GM21717 (cell line): ENCODE measurements around the gene TAF1C.
A peak's percentile ranks its signal among the peaks of the same experiment; 100 is the strongest.
"Not testable (repeated sequence)": the region's sequence is repeated elsewhere in the genome, so short reads cannot be mapped to it uniquely, and the experiment has no call there.

Experiments used
- ATAC-seq: cut with Tn5 transposase; IDR thresholded peaks from one replicate; pipeline ENCODE4 v1.9.1; 2021; ENCODE audit warnings: mild to moderate bottlenecking, moderate library complexity; ENCODE audit not compliant: unreplicated experiment

Gene TAF1C, protein sequence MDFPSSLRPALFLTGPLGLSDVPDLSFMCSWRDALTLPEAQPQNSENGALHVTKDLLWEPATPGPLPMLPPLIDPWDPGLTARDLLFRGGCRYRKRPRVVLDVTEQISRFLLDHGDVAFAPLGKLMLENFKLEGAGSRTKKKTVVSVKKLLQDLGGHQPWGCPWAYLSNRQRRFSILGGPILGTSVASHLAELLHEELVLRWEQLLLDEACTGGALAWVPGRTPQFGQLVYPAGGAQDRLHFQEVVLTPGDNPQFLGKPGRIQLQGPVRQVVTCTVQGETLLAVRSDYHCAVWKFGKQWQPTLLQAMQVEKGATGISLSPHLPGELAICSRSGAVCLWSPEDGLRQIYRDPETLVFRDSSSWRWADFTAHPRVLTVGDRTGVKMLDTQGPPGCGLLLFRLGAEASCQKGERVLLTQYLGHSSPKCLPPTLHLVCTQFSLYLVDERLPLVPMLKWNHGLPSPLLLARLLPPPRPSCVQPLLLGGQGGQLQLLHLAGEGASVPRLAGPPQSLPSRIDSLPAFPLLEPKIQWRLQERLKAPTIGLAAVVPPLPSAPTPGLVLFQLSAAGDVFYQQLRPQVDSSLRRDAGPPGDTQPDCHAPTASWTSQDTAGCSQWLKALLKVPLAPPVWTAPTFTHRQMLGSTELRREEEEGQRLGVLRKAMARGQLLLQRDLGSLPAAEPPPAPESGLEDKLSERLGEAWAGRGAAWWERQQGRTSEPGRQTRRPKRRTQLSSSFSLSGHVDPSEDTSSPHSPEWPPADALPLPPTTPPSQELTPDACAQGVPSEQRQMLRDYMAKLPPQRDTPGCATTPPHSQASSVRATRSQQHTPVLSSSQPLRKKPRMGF

GRCh38 chr16:84186685-84187437, at the start of gene TAF1C:
Gene TAF1C (minus strand): TSS chr16:84187057. CDS start chr16:84184988, 2,069 bp downstream.
- peak; percentile 92 for ATAC-seq

GRCh38 chr16:84234321-84235241, 47.7 kb upstream of the TAF1C start:
- ATAC-seq: no peak

DNA sequence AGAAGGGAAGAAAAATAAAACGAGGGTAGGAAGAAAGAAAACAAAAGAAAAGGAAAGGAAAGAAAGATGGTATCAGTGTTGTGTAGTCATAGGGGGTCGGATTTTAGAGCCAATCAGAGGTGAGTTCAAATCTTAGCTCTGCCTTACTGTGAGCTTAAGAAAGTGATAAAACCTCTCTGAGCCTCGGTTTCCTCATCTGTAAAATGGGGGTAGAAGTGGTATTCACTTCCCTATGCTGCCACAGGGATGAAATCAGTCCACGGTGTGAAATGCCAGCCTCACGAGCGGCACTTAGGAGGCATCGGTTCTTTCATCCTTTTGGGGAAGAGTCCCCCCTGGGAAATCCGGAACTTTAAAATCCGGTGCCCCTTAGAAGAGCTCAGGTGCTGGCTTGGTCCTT, 46.9 kb upstream of the TAF1C start:
- ATAC-seq: no peak

DNA sequence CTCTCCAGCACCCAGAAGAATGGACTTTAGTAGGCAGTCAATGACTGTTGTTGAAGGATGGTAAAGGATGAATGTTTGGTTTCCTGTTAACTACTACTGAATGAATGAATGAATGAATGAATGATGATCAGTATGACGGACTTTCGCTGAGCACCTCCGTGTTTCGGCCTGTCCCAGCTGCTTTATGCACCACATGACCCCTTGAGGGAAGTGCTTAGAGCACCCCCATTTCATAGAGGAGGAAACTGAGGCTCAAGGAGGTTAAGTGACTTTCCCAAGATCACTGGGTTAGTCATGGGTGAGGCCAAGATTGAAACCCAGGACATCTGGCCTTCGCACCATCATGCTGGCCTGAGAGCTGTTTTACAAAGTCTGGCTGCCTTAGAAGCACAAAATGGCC, 46.1 kb upstream of the TAF1C start:
- ATAC-seq: no peak

DNA sequence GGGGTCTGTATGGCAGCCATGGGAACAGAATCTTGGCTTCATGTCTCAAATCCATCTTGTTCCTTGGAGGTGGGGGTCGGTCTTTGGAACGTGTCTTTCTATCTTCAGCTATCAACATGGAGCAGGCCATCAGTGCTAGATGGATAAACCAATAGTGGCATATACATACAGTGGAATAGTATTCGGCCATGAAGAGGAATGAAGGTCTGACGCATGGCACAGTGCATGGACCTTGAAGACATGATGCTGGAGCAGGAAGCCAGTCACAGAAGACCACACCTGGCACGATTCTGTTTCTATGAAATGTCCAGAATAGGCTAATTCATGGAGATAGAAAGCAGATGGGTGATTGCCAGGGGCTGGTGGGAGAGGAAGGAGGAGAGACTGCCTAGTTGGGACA, 45.2 kb upstream of the TAF1C start:
- ATAC-seq: no peak

DNA sequence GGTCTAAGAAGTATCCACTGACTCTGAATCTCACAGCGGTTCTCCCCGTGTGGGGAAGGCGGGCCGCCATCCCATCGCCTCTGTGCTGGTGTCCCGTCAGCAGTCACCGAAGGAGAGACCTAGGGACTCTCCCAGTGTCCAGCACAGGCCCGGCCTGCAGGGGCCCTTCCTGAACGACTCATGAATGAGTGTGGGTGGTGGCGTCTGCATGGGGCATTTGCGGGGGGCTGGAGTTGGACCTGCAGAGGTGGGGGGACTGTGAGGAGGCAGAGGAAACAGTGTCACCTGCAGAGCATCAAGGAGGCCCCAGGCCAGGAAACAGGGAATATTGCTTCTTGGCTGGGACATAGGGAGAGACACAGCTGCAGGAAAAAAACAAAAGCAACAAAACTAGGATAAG, 42.6 kb upstream of the TAF1C start:
- no peak for ATAC-seq

DNA sequence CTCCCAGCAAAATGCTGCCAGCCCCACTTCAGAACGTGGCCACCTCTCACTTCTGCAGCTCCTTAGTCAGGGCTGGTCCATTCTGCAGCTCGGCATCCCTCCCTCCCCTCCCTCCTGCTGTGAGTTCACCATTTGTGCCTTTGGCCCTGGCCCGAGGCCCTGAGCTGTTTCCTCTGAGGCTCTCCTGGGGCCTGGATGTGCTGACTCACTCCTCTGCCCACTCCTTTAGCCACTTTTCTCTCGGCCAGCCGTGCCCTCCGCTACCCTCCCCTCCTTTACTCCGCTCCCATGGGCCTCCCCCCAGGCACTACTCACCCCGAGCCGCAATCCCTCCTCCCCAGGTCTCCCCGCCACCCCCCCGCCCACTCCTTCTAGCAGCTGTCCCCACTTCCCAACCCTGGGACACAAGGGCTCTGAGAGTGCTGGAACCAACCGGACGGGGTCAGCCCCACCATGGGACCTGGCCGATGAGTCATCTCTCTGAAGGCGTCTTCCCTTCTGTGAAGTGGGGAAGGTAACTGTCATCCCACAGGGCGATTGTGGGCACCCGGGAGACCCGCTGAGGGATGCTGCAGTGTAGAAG, 41.5 kb upstream of the TAF1C start:
- no peak for ATAC-seq

DNA sequence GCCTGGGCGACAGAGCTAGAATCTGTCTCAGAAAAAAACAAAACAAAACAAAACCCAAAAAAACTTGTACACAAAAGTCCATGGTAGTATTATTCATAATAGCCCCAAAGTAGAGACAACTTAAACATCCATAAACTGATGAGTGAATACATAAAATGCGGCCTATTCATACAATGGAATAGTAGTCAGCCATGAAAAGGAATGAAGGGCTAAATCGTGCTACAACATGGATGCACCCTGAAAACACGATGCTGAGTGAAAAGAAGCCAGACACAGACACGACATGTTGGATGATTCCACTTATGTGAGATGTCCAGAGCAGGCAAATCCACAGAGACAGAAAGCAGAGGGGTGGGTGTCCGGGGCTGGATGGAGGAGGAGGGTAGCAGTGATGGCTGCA, 40.7 kb upstream of the TAF1C start:
- ATAC-seq: no peak

DNA sequence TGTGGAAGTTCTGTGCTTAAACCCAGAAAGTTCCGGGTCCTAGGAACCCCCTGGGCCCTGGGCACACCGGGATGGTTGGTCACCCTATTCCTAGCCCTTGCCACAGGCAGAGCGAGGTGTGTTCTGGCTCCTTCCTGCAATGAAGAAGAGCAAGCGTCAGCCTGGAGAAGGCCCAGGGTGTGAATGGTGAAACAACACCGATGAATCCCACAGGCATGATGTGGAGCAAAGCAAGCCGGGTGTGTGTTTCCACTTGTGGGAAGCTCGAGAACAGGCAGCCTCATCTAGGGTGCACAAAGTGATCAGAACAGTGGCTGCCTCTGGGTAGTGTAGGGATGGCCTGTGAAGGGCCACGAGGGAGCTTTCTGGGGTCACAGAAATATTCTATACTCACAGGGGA, 39.2 kb upstream of the TAF1C start:
- no peak for ATAC-seq

DNA sequence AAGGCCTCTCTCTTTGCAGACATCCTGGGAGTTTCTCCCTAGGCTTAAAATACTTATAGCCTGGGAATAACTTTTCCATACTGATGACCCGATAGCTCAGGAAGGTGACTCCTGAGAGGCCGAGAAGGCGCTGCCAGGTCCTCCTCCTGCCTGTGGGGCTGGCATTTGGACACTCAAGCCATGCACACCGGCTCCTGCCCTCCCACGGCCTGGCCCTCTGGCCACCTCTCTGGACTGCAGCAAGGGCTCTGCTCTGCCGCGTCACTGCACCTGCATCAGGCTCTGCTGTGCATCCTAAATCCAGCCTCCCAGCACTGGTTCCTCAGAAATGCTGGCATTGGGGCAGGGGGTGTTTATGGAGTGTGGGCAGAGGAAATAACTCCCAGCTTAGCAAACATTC, 38.7 kb upstream of the TAF1C start:
- ATAC-seq: no peak

- no peak for ATAC-seq
Observed at GRCh38 chr16:84225126-84225525, 38.3 kb upstream of the TAF1C start.

GRCh38 chr16:84224554-84224953, 37.7 kb upstream of the TAF1C start:
- no peak for ATAC-seq

DNA sequence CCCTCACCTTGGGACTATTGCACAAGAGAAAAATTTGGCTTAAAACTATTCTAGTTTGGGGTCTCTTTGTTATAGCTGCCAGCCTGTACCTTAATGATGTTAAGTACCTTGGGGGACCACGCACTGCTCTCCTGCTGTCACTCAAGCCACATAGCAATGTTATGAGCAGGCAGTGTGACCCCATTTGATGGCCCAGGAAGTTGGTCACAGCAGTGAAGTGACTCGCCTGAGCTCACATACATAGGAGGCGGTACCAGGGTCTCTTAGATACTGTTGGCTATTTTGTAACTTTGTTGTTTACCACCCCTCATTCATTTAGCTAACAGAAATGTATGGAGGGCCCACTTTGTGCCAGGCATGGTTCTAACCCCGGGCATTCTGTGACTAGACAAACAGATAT, 36.6 kb upstream of the TAF1C start:
- ATAC-seq: no peak

DNA sequence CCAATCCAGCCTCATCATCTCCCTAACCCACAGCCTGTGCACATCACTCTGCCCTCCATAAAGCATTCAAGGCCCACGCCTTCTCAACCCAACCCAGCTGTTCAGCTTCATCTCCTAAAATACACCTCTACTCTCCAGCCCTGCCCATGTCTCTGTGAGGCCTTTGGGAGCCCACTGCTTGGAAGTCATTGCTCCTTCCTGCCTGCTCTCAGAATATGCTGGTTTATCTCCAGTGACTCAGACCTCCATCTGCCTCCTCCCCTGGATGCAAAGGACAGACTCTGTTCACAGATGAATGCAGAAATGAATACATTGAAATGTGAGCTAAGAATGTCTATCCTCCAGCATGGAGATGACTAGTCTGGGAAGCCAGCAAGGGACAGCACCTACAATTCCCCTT, 34.0 kb upstream of the TAF1C start:
- ATAC-seq: no peak

DNA sequence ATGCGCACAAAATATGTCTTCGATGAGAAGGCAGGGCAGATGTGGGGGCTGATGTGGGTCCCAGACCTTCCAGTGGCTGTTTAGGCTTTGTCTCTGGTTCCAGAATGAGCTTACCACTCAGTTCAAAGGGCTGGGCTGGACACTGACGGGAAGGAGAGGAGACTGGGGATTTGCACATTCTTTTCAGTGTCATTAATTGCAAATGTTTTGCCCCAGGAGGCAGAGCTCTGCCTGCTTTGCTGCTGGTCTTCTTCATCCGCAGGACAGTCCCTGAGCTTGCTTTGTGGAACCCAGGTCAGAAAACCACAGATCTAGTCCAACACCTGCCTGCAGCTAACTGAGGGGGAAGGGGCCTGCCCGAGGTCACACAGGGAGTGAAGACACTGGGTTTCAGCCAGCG, 32.1 kb upstream of the TAF1C start:
- ATAC-seq: no peak

DNA sequence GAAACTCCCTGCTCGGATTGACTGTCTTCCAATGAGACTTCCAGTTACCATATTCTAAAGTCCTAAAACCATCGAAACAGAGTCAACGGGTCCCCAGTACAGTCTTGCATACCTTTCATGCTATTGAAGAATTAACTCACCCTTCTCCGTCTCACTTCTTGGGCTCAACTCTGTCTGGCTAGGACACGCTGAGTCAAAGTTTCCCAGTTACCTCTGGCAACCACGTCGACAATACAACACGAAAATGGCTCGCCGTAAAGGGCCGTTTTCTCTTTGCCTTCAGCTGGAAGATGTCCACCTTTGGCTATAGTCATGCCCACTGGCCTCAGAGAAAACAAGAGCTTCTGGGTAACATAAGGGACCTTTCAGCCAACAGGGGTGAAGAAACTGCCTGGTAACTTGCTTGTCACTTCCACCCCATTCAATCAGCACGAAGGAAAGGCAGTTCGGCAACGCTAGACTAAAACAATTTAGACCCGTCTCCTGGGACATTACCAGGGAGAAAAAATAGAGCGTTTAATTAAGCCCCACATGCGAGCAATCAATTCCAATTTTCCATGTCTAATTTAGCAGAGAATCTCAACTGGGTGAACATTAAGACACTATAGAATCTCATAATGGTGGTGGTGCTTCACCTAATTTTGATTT, 31.4 kb upstream of the TAF1C start:
- ATAC-seq: no peak

- not testable (repeated sequence) for ATAC-seq
Observed at GRCh38 chr16:84216144-84216543, 29.3 kb upstream of the TAF1C start.

DNA sequence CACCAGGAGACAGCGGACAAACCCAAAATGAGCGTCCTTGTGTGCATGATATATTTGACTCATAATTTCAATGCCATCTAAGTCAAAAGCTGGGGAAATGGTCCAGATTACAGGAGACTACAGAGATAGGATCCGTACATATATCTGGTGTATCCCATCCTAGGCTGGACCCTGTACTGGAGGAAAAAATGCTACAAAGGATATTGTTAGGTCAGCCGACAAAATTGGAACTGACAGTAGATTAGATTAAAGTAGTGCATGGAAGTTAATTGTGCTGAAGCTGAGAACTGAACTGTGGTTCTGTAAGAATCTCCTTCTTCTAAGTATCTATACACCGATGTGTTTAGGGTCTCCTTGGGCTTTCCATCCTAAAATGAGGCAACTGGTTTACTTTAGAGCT, 28.7 kb upstream of the TAF1C start:
- ATAC-seq: no peak

- no peak for ATAC-seq
Observed at GRCh38 chr16:84214451-84215066, 27.7 kb upstream of the TAF1C start.
